Right ventricle myocardium inferior (tissue), 1 donor: ENCODE measurements around the gene PAOX. TPM values are rescaled to one million over a fixed set of nuclear protein-coding genes. Genes with fewer than 3 reads are reported as not detected.

Experiments
- microRNA-seq: library from miRNA; unstranded; fragments of <30 nt; microRNA quantifications from one replicate; pipeline ENCODE4 v1.2.0, GENCODE V29; 2020
- total RNA-seq: library from RNA; stranded (reverse); fragmentation: NEBNext Ultra II Directional; extraction: Animal tissue kit (Norgen Biotek cat#: 25700); gene quantifications from one replicate; pipeline ENCODE4 v1.2.1, GENCODE V29; 2021
- donor health status: DM: no; HTN: yes; CAD: no; lungs with severe emphysema.

PAOX gene
- total RNA-seq, 1 donor from 2014 or later, result 3.5 TPM

Small RNA genes within 50 kb of the gene (microRNA-seq; reads per million reads assigned to microRNA genes)
- gene MIR3944, result not detected

Other genes with a start within 250 kb of the PAOX start
- gene KNDC1, start 219.0 kb upstream of the PAOX start, total RNA-seq, result not detected
- not detected for gene UTF1, start 149.0 kb upstream of the PAOX start, total RNA-seq
- 0.54 TPM for gene VENTX, start 141.4 kb upstream of the PAOX start, total RNA-seq
- gene ADAM8, start 102.4 kb upstream of the PAOX start, total RNA-seq, result 2.0 TPM
- gene TUBGCP2, start 70.4 kb upstream of the PAOX start, total RNA-seq, result 44.7 TPM
- gene ZNF511, start 70.3 kb upstream of the PAOX start, total RNA-seq, result 39.4 TPM
- not detected for gene CALY, start 42.4 kb upstream of the PAOX start, total RNA-seq
- not detected for gene PRAP1, start 31.9 kb upstream of the PAOX start, total RNA-seq
- 7.9 TPM for gene FUOM, start 21.2 kb upstream of the PAOX start, total RNA-seq
- 224 TPM for gene ECHS1, start 5.9 kb upstream of the PAOX start, total RNA-seq
- gene MTG1, start 14.9 kb downstream of the PAOX start, total RNA-seq, result 17.8 TPM
- not detected for gene SPRN, start 45.4 kb downstream of the PAOX start, total RNA-seq
- 0.30 TPM for gene SCART1, start 74.7 kb downstream of the PAOX start, total RNA-seq
- gene CYP2E1, start 148.1 kb downstream of the PAOX start, total RNA-seq, result 0.89 TPM
- 0.35 TPM for gene SYCE1, start 186.3 kb downstream of the PAOX start, total RNA-seq
- gene FRG2B, start 247.5 kb downstream of the PAOX start, total RNA-seq, result not detected